Astrocyte (in vitro differentiated cells and primary cell): ENCODE data around the gene ANKRD44.

Experiments used
- CTCF ChIP-seq: IDR thresholded peaks from 2 replicates; pipeline ENCODE4 v1.5.1; 2011; ENCODE audit warnings: low read depth, mild to moderate bottlenecking, inconsistent platforms, low read length, moderate library complexity; ENCODE audit not compliant: insufficient read depth
- EZH2 ChIP-seq: IDR thresholded peaks from 2 replicates; pipeline ENCODE4 v1.6.1; 2012; ENCODE audit warnings: mild to moderate bottlenecking, low read length, inconsistent platforms; ENCODE audit not compliant: insufficient read depth

- no peak for TF ChIP-seq EZH2
- TF ChIP-seq CTCF = no peak
These were observed 208.3 kb downstream of the ANKRD44 start for GRCh38 chr2:197102231-197102630.
